ENCODE measurements around the gene GTSE1. TPM values are rescaled to one million over a fixed set of nuclear protein-coding genes. Genes with fewer than 3 reads are reported as not detected.

The GTSE1 gene
- total RNA-seq, 1 donor from 2014 or later: 0.95 TPM

DNA sequence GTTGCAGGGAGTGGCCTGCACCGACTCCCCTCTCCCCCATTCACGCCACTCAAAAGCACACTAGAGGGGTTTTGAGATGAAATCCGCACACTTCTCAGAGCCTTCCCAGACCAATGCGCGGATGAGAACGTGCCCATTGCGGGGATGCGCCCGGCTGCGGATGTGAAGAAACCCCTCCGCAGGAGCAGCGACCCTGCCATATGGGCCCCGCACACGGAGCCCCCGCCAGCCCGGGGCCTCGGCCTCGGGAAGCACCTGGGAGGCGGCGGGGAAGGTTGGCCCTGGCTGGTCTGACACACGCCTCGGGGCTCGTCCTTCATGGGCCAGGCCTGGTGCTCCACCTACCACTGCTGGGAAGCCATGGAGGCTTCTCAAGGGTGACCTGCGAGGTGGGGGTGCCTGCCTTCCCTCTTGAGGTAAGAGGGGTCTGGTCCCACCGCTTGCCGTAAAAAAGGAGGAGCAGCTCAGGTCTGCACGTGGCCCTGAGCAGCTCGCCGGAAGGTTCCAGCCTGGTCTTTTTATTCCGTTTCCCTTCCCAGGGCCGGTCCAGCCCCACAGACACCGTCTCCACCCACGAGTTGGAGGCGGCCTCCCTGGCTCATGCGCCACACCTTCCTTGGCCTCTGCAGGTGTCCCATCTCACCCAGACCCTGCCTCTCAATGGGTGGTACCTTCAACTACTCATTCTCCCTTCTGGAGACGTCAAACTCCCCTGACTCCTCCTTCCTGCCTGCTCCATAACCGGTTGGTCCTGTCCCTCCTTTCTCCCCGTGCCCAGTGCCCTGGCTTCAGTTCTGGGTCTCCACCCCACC is 78.2 kb downstream of the GTSE1 start:
- POLR2A ChIA-PET: no interaction called here
- intact Hi-C loops (cut with micrococcal nuclease): no loop called here
- no peak overlapping the region for H3K4me3 Mint-ChIP-seq
- peaks cover 9% of the 10 kb centered on the region for H3K4me1 Mint-ChIP-seq
- DNase-seq (no peak), ATAC-seq (ENCODE audit: low read depth) (no peak)
- peaks cover 52% of the 10 kb centered on the region for H3K36me3 Mint-ChIP-seq (ENCODE audit: low read depth)
- peaks cover 3% of the 10 kb centered on the region for H3K27me3 Mint-ChIP-seq
- H3K9me3 Mint-ChIP-seq: peaks cover 3% of the 10 kb centered on the region
- CTCF ChIA-PET: no interaction called here
- H3K27ac Mint-ChIP-seq: no peak overlapping the region
- TF ChIP-seq, protein P1, sequence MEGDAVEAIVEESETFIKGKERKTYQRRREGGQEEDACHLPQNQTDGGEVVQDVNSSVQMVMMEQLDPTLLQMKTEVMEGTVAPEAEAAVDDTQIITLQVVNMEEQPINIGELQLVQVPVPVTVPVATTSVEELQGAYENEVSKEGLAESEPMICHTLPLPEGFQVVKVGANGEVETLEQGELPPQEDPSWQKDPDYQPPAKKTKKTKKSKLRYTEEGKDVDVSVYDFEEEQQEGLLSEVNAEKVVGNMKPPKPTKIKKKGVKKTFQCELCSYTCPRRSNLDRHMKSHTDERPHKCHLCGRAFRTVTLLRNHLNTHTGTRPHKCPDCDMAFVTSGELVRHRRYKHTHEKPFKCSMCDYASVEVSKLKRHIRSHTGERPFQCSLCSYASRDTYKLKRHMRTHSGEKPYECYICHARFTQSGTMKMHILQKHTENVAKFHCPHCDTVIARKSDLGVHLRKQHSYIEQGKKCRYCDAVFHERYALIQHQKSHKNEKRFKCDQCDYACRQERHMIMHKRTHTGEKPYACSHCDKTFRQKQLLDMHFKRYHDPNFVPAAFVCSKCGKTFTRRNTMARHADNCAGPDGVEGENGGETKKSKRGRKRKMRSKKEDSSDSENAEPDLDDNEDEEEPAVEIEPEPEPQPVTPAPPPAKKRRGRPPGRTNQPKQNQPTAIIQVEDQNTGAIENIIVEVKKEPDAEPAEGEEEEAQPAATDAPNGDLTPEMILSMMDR (IDR thresholded peaks at IDR 0.05): no peak

DNA sequence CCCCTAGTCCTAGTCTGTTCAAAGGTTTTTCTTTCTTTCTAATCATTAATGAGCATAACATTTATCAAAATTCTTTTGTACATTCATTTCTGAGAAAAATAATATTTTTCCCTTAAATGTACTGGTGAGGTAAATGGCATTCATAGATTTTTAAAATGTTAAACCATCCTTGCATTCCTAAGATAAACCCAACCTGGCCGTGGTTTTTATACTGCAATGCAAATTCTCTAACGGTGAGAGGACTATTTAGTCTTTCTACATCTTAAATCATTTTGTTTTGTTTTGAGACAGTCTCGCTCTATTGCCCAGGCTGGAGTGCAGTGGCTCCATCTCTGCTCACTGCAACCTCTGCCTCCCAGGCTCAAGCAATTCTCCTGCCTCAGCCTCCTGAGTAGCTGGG is 79.4 kb downstream of the GTSE1 start:
- H3K27ac Mint-ChIP-seq: no peak overlapping the region
- intact Hi-C loops (cut with micrococcal nuclease): no loop called here

GRCh38 chr22:46376908-46377524 is 80.3 kb downstream of the GTSE1 start:
- Mint-ChIP-seq H3K9me3 (peaks cover 3% of the 10 kb centered on the region), H3K4me3 (no peak overlapping the region), H3K27me3 (peaks cover 3% of the 10 kb centered on the region), H3K4me1 (peaks cover 9% of the 10 kb centered on the region), H3K27ac (no peak overlapping the region), H3K36me3 (ENCODE audit: low read depth) (peaks cover 71% of the 10 kb centered on the region)
- no peak for DNase-seq
- ATAC-seq (ENCODE audit: low read depth): no peak
- ChIA-PET POLR2A (no interaction called here), CTCF (no interaction called here)
- intact Hi-C loops (cut with micrococcal nuclease): no loop called here
- TF ChIP-seq, protein P1 (IDR thresholded peaks at IDR 0.05): no peak

More for the DNA sequence above, 79.4 kb downstream of the GTSE1 start:
- ChIA-PET POLR2A (no interaction called here), CTCF (no interaction called here)
- ATAC-seq (ENCODE audit: low read depth) (no peak), DNase-seq (no peak)
- H3K4me3 Mint-ChIP-seq: no peak overlapping the region
- peaks cover 3% of the 10 kb centered on the region for H3K27me3 Mint-ChIP-seq
- TF ChIP-seq, protein P1 (IDR thresholded peaks at IDR 0.05): no peak
- peaks cover 65% of the 10 kb centered on the region for H3K36me3 Mint-ChIP-seq (ENCODE audit: low read depth)
- H3K9me3 Mint-ChIP-seq: peaks cover 3% of the 10 kb centered on the region
- H3K4me1 Mint-ChIP-seq: peaks cover 9% of the 10 kb centered on the region

GRCh38 chr22:46377525-46378425 is 81.1 kb downstream of the GTSE1 start:
- H3K4me1 Mint-ChIP-seq: peaks cover 9% of the 10 kb centered on the region
- H3K4me3 Mint-ChIP-seq: no peak overlapping the region
- intact Hi-C loops (cut with micrococcal nuclease): no loop called here
- ATAC-seq (ENCODE audit: low read depth) (no peak), DNase-seq (no peak)
- no peak overlapping the region for H3K27ac Mint-ChIP-seq
- peaks cover 3% of the 10 kb centered on the region for H3K9me3 Mint-ChIP-seq
- ChIA-PET CTCF (no interaction called here), POLR2A (no interaction called here)
- H3K36me3 Mint-ChIP-seq (ENCODE audit: low read depth): peaks cover 73% of the 10 kb centered on the region
- TF ChIP-seq, protein P1 (IDR thresholded peaks at IDR 0.05): no peak
- H3K27me3 Mint-ChIP-seq: peaks cover 3% of the 10 kb centered on the region

Data from activated B cell treated with CpG ODN at 0.5 μM for 24 hours (primary cell).